IPS-NIHi7 (cell line): ENCODE measurements around the gene CSNK2B.

ENCODE experiments used
- DNase-seq: peaks from one replicate; pipeline ENCODE4 v3.0.0; 2012; ENCODE audit warnings: mixed read lengths; ENCODE audit errors: extremely low spot score

The CSNK2B gene

GRCh38 chr6:31710523-31711219 is 44.8 kb downstream of the CSNK2B start:
- no peak for DNase-seq

- DNase-seq: no peak
Measured at GRCh38 chr6:31711233-31711632, 45.4 kb downstream of the CSNK2B start.

GRCh38 chr6:31712296-31712695 is 46.4 kb downstream of the CSNK2B start:
- DNase-seq: no peak

- DNase-seq: no peak
Measured at GRCh38 chr6:31713465-31713864, 47.6 kb downstream of the CSNK2B start.

- peak; percentile 69 for DNase-seq
Measured at GRCh38 chr6:31713991-31714684, 48.3 kb downstream of the CSNK2B start.

GRCh38 chr6:31715022-31715958 is 49.4 kb downstream of the CSNK2B start, which contains the start of gene LY6G6D:
Gene LY6G6D (plus strand): TSS chr6:31715348. CDS start chr6:31715356, 8 bp downstream.
- no peak for DNase-seq

GRCh38 chr6:31717499-31718222 is 51.8 kb downstream of the CSNK2B start:
- peak; percentile 71 for DNase-seq

- DNase-seq: peak; percentile 46
Measured at GRCh38 chr6:31718265-31718664, 52.4 kb downstream of the CSNK2B start.

GRCh38 chr6:31719001-31719400 is 53.1 kb downstream of the CSNK2B start:
- no peak for DNase-seq
